HUES64 (cell line): Measurements from ENCODE around the gene RFTN1.

ENCODE experiments used
- H3K27ac ChIP-seq: 2 replicates; pipeline ENCODE4 v1.7.0; 2013; ENCODE audit warnings: low read depth, low read length, inconsistent platforms
- H3K27me3 ChIP-seq: 2 replicates; pipeline ENCODE4 v1.6.1; 2013; ENCODE audit warnings: mild to moderate bottlenecking, low read length; ENCODE audit not compliant: insufficient read depth
- H3K36me3 ChIP-seq: 2 replicates; pipeline ENCODE4 v1.6.1; 2013; ENCODE audit warnings: mild to moderate bottlenecking, low read length; ENCODE audit not compliant: insufficient read depth
- H3K4me1 ChIP-seq: 2 replicates; pipeline ENCODE4 v1.6.1; 2013; ENCODE audit warnings: mild to moderate bottlenecking, low read length, moderate library complexity; ENCODE audit not compliant: insufficient read depth
- H3K4me3 ChIP-seq: 2 replicates; pipeline ENCODE4 v1.5.1; 2013; ENCODE audit warnings: mild to moderate bottlenecking, low read length, moderate library complexity
- H3K9ac ChIP-seq: 2 replicates; pipeline ENCODE4 v1.6.1; 2013; ENCODE audit warnings: mild to moderate bottlenecking, low read depth, low read length
- H3K9me3 ChIP-seq: 2 replicates; pipeline ENCODE4 v1.6.1; 2013; ENCODE audit warnings: low read depth, low read length; ENCODE audit not compliant: insufficient read depth
- WGBS: fragments of 150-250, 120-280 bp; methylation state at CpG from one replicate; pipeline ENCODE4 v1.1.7; 2013; ENCODE audit warnings: missing lambda C conversion rate; 5-methylcytosine and 5-hydroxymethylcytosine counted together

Gene RFTN1

GRCh38 chr3:16444344-16444743, 69.2 kb downstream of the RFTN1 start:
- no peak overlapping the region for H3K27ac ChIP-seq
- no peaks in the 10 kb centered on the region for H3K9me3 ChIP-seq
- no peaks in the 10 kb centered on the region for H3K36me3 ChIP-seq
- WGBS, result 96% methylated on average over 5 of the region's 6 CpGs
- H3K4me3 ChIP-seq, result no peak overlapping the region
- no peaks in the 10 kb centered on the region for H3K27me3 ChIP-seq
- H3K9ac ChIP-seq, result no peak overlapping the region
- H3K4me1 ChIP-seq, result no peaks in the 10 kb centered on the region; the same call in 1 of the 2 replicates

- no peaks in the 10 kb centered on the region for H3K9me3 ChIP-seq
- no peak overlapping the region for H3K27ac ChIP-seq
- WGBS, result no CpG with 5 or more reads among the region's 1 CpG
- no peak overlapping the region for H3K9ac ChIP-seq
- no peak overlapping the region for H3K4me3 ChIP-seq
- H3K36me3 ChIP-seq, result no peaks in the 10 kb centered on the region
- H3K27me3 ChIP-seq, result no peaks in the 10 kb centered on the region
- H3K4me1 ChIP-seq, result no peaks in the 10 kb centered on the region; the same call in 1 of the 2 replicates
These were observed 70.8 kb downstream of the RFTN1 start for GRCh38 chr3:16442730-16443129.

- H3K27ac ChIP-seq, result no peak overlapping the region
These were observed 72.1 kb downstream of the RFTN1 start for GRCh38 chr3:16441371-16441875.

GRCh38 chr3:16439848-16440708, 73.4 kb downstream of the RFTN1 start:
- 94% methylated on average over 13 of the region's 13 CpGs for WGBS
- Histone ChIP-seq H3K9me3 (no peaks in the 10 kb centered on the region), H3K27me3 (no peaks in the 10 kb centered on the region), H3K4me1 (no peaks in the 10 kb centered on the region; the same call in 1 of the 2 replicates), H3K4me3 (no peak overlapping the region), H3K36me3 (no peaks in the 10 kb centered on the region), H3K9ac (no peak overlapping the region), H3K27ac (no peak overlapping the region)

More at GRCh38 chr3:16441371-16441875, 72.1 kb downstream of the RFTN1 start:
- Histone ChIP-seq H3K4me3 (no peak overlapping the region), H3K36me3 (no peaks in the 10 kb centered on the region), H3K9ac (no peak overlapping the region), H3K9me3 (no peaks in the 10 kb centered on the region), H3K27me3 (no peaks in the 10 kb centered on the region), H3K4me1 (no peaks in the 10 kb centered on the region; the same call in 1 of the 2 replicates)
- WGBS, result 88% methylated on average over 5 of the region's 5 CpGs

- Histone ChIP-seq H3K4me3 (no peak overlapping the region), H3K9me3 (no peaks in the 10 kb centered on the region), H3K27me3 (no peaks in the 10 kb centered on the region), H3K27ac (no peak overlapping the region), H3K4me1 (no peaks in the 10 kb centered on the region), H3K9ac (no peak overlapping the region), H3K36me3 (no peaks in the 10 kb centered on the region)
- 87% methylated on average over 3 of the region's 4 CpGs for WGBS
These were observed 74.2 kb downstream of the RFTN1 start for GRCh38 chr3:16439163-16439847.

- no peak overlapping the region for H3K27ac ChIP-seq
- H3K9ac ChIP-seq, result no peak overlapping the region
- no peaks in the 10 kb centered on the region for H3K27me3 ChIP-seq
- WGBS, result 87% methylated on average over 3 of the region's 5 CpGs
- no peak overlapping the region for H3K4me3 ChIP-seq
- H3K36me3 ChIP-seq, result no peaks in the 10 kb centered on the region
- no peaks in the 10 kb centered on the region for H3K9me3 ChIP-seq
- H3K4me1 ChIP-seq, result no peaks in the 10 kb centered on the region
These were observed 75.9 kb downstream of the RFTN1 start for GRCh38 chr3:16437640-16438039.

- 89% methylated on average over 13 of the region's 13 CpGs for whole genome bisulfite sequencing
- Histone ChIP-seq H3K4me3 (no peak overlapping the region), H3K27me3 (no peaks in the 10 kb centered on the region), H3K9ac (no peak overlapping the region), H3K9me3 (no peaks in the 10 kb centered on the region), H3K36me3 (no peaks in the 10 kb centered on the region), H3K27ac (no peak overlapping the region), H3K4me1 (no peaks in the 10 kb centered on the region)
These were observed 79.8 kb downstream of the RFTN1 start for GRCh38 chr3:16433701-16434151.

GRCh38 chr3:16432714-16433113, 80.8 kb downstream of the RFTN1 start:
- WGBS, result 87% methylated on average over 3 of the region's 3 CpGs
- Histone ChIP-seq H3K9ac (no peak overlapping the region), H3K27me3 (no peaks in the 10 kb centered on the region), H3K36me3 (no peaks in the 10 kb centered on the region), H3K27ac (no peak overlapping the region), H3K4me1 (no peaks in the 10 kb centered on the region), H3K9me3 (no peaks in the 10 kb centered on the region), H3K4me3 (no peak overlapping the region)

GRCh38 chr3:16430717-16431630, 82.5 kb downstream of the RFTN1 start:
- 95% methylated on average over 11 of the region's 11 CpGs for WGBS
- Histone ChIP-seq H3K36me3 (no peaks in the 10 kb centered on the region), H3K4me1 (no peaks in the 10 kb centered on the region)

GRCh38 chr3:16429086-16429485, 84.4 kb downstream of the RFTN1 start:
- no peaks in the 10 kb centered on the region for H3K36me3 ChIP-seq

More at GRCh38 chr3:16430717-16431630, 82.5 kb downstream of the RFTN1 start:
- Histone ChIP-seq H3K27me3 (no peaks in the 10 kb centered on the region), H3K27ac (no peak overlapping the region), H3K9me3 (no peaks in the 10 kb centered on the region), H3K9ac (no peak overlapping the region), H3K4me3 (no peak overlapping the region)

More at GRCh38 chr3:16429086-16429485, 84.4 kb downstream of the RFTN1 start:
- H3K9ac ChIP-seq, result no peak overlapping the region
- H3K4me1 ChIP-seq, result no peaks in the 10 kb centered on the region
- no peaks in the 10 kb centered on the region for H3K27me3 ChIP-seq
- no peaks in the 10 kb centered on the region for H3K9me3 ChIP-seq
- H3K27ac ChIP-seq, result no peak overlapping the region
- no peak overlapping the region for H3K4me3 ChIP-seq
- WGBS, result 95% methylated on average over 1 of the region's 1 CpG
